Articular chondrocyte of knee joint (primary cell): ENCODE results near the gene SLF2. TPM values are rescaled to one million over a fixed set of nuclear protein-coding genes. Genes with fewer than 3 reads are reported as not detected.

Experiments used
- small RNA-seq: library from RNA; depleted of rRNA; stranded (forward); fragments of <200 nt; gene quantifications from one replicate; pipeline ENCODE3, GENCODE V24; 2012
- total RNA-seq: library from RNA; depleted of rRNA; stranded (reverse); fragments of >200 nt; gene quantifications from 2 replicates; pipeline ENCODE4 v1.2.3, GENCODE V29; 2012

SLF2 gene, protein sequence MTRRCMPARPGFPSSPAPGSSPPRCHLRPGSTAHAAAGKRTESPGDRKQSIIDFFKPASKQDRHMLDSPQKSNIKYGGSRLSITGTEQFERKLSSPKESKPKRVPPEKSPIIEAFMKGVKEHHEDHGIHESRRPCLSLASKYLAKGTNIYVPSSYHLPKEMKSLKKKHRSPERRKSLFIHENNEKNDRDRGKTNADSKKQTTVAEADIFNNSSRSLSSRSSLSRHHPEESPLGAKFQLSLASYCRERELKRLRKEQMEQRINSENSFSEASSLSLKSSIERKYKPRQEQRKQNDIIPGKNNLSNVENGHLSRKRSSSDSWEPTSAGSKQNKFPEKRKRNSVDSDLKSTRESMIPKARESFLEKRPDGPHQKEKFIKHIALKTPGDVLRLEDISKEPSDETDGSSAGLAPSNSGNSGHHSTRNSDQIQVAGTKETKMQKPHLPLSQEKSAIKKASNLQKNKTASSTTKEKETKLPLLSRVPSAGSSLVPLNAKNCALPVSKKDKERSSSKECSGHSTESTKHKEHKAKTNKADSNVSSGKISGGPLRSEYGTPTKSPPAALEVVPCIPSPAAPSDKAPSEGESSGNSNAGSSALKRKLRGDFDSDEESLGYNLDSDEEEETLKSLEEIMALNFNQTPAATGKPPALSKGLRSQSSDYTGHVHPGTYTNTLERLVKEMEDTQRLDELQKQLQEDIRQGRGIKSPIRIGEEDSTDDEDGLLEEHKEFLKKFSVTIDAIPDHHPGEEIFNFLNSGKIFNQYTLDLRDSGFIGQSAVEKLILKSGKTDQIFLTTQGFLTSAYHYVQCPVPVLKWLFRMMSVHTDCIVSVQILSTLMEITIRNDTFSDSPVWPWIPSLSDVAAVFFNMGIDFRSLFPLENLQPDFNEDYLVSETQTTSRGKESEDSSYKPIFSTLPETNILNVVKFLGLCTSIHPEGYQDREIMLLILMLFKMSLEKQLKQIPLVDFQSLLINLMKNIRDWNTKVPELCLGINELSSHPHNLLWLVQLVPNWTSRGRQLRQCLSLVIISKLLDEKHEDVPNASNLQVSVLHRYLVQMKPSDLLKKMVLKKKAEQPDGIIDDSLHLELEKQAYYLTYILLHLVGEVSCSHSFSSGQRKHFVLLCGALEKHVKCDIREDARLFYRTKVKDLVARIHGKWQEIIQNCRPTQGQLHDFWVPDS
- total RNA-seq: 35.0 and 45.2 TPM in 2 replicates

DNA sequence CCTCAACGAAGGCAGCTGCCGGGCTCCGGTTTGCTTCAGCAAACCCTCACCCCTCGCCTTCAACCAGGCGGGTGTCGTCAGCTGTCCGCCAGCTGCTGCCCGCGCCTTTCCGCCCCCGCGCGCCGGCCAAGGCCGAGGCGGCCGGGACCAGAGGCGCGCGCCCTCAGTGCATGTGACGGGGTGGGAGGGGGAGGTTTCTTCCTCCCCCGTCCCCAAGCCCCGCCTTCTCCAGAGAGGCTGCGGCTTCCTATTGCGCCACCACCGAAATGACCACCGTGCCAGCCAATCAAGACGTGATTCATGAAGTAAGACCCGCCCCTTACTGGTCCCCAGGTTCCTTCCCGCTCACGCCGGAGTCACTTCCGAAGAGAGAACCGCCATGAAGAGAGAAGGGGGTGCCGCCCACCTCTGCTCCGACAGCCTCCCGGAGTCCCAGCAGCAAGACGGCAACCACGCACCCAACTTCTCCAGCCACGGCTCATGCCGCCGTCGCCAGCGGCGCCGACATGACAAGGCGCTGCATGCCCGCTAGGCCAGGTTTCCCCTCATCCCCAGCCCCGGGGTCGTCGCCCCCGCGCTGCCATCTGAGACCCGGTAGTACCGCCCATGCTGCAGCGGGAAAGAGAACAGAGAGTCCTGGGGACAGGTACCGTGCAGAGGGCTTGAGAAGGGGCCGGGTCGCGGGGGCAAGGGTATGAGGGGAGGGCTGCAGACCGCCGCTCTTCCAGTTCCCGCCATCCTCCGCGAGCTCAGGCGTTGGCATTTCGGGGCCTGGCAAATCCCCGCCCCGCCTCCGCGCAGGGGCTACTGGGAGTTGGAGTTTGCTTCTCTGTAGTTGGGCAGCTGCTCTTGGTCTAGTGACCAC, at the start of gene SLF2:
Gene SLF2, plus strand, starts transcription at position 359 of the 865 bp plus-strand sequence. Its CDS starts 148 bp downstream, at position 507.

DNA sequence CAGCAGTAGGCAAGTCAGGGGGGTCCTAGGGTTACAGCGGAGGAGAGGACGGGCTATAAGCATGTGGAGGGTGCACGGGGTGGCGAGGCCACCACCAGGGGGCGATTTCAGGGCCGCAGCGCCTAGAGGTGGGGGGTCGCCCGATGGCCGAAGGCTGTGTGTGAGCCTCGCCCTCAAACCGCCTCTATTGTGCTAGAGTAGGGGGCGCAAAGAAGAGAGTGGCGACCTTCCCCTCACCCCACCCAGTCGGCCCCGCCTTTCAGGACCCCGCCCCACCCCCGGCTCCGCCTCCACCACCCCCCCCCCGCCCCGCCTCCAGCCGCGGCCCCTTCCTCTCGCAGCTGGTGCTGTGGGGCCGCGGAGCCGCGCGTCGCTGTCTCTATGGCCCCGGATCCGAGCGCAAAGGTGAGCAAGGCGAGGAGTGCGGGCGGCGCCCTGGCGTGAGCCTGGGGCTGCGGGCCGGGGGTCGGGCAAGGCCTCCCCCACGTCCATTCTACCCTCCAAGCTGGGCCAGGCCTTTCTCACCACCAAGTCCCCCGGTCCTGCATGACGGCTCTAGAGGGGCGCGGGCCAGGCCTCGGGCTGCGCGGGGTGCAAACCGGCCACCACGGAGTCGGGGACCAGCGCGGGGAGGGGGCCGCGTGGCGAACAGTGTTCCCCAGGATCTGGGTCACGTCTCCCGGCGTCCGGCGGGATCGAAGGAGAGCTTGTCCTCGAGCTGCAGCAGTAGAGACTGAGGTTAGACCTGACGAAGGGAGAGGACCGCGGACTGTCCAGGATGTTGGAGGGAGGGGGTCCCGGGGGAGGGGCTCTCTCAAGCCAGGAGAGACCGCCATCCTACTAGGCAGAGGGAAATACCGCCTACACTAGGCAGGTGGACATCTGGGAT, 56.7 kb downstream of the SLF2 start, which contains the start of gene SEMA4G:
Gene SEMA4G, plus strand, starts transcription at position 318 of the 889 bp plus-strand sequence. CDS start 3,409 bp downstream, outside the sequence.

DNA sequence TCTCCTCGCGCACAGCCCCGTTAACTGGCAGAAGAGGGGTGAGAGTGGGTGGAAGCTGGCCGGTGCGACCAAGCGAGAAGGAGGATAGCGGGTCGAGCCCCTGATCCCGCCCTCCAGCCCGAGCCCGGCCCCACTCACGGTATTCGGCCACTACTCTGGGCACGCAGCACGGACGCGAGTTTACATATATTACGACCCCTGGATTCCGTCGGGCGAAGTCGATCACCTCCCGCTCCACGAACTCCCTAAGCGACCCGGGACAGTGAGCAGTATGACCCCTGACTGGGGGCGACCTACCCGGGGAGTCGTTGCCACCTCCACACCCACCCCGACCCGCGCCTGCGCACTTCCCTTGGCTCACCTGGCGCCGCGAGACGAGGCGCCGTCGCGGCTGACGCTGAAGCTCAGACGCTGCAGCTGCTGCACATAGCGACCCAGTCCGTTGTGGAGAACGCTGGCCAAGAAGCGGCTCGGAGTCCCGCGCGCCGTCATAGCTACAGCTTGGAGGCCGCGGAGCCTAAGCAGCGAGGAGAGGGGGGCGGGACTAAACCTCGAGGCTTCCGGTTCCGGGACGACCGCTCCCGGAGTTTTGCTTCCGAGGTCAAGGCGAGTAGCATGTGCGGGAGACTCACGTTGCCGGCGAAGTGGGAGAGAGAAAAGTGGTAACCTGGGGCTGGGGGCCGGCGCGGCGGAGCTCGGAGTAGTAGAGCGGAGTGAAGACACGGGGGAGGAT, 74.4 kb downstream of the SLF2 start, which contains the start of the genes MRPL43 and TWNK:
Gene MRPL43, minus strand, starts transcription at position 546 of the 733 bp plus-strand sequence. Its CDS starts 54 bp downstream, at position 492.
Gene TWNK, plus strand, starts transcription at position 592 of the 733 bp plus-strand sequence. CDS start 668 bp downstream, outside the sequence.

DNA sequence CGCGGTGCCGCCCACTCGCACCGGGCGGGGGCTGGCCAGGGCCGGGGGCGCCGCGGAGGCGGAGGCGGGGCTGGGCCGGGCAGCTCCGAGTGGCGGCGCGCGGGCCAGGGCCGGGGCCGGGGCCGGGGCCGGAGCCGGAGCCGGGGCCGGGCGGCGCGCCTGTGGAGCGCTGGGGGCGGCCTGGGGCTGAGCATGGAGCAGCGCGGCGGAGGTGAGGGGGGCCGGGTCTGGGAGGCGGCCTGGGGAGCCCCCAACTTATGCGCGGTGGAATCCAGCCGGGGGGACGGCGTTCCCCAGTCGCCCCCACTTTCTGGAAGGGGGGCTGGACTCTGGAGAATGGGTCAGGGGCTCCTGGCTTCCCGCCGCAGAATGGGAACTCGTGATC, 87.0 kb downstream of the SLF2 start, which contains the start of gene LZTS2:
Gene LZTS2, plus strand, starts transcription at position 67 of the 385 bp plus-strand sequence. CDS start 2,731 bp downstream, outside the sequence.

Small RNAs within 50 kb of the gene (small RNA-seq; reads per million reads assigned to genes)
- not detected for gene MIR608
- not detected for gene RF00019

Other genes starting within 250 kb of the SLF2 start
- gene PAX2, start 167.4 kb upstream of the SLF2 start, total RNA-seq: not detected in 2 replicates
- gene SEMA4G, start 56.5 kb downstream of the SLF2 start, total RNA-seq: 0.26 and 0.43 TPM in 2 replicates
- gene MRPL43, start 74.5 kb downstream of the SLF2 start, total RNA-seq: 44.0 and 45.3 TPM in 2 replicates
- 2.3 and 2.6 TPM in 2 replicates for gene TWNK, start 74.6 kb downstream of the SLF2 start, total RNA-seq
- gene LZTS2, start 86.8 kb downstream of the SLF2 start, total RNA-seq: 75.1 and 109 TPM in 2 replicates
- gene PDZD7, start 118.2 kb downstream of the SLF2 start, total RNA-seq: 0.86 and 0.91 TPM in 2 replicates
- gene SFXN3, start 118.3 kb downstream of the SLF2 start, total RNA-seq: 61.8 and 74.1 TPM in 2 replicates
- 47.7 and 54.2 TPM in 2 replicates for gene KAZALD1, start 149.0 kb downstream of the SLF2 start, total RNA-seq
- gene TLX1, start 218.3 kb downstream of the SLF2 start, total RNA-seq: not detected in 2 replicates